HG03521 (cell line): ENCODE measurements around the gene TTC24.
A peak's percentile ranks its signal among the peaks of the same experiment; 100 is the strongest.
"Not testable (repeated sequence)": the region's sequence is repeated elsewhere in the genome, so short reads cannot be mapped to it uniquely, and the experiment has no call there.

Experiments used
- ATAC-seq: cut with Tn5 transposase; IDR thresholded peaks from one replicate; pipeline ENCODE4 v1.9.1; 2021; ENCODE audit warnings: mild to moderate bottlenecking, moderate library complexity; ENCODE audit not compliant: unreplicated experiment

The TTC24 gene

GRCh38 chr1:156586323-156586722, 6.8 kb downstream of the TTC24 start:
- no peak for ATAC-seq

GRCh38 chr1:156586892-156587477, 7.5 kb downstream of the TTC24 start:
- no peak for ATAC-seq

GRCh38 chr1:156587927-156588326, 8.4 kb downstream of the TTC24 start:
- ATAC-seq, result not testable (repeated sequence)

- no peak for ATAC-seq
Observed at GRCh38 chr1:156589546-156589945, 10.0 kb downstream of the TTC24 start.

GRCh38 chr1:156590326-156591180, 11.0 kb downstream of the TTC24 start:
- no peak for ATAC-seq

- no peak for ATAC-seq
Observed at GRCh38 chr1:156591181-156591431, 11.6 kb downstream of the TTC24 start.

- ATAC-seq, result peak; percentile 80
Observed at GRCh38 chr1:156591432-156592157, 12.1 kb downstream of the TTC24 start, which contains the start of gene NAXE. Gene NAXE (plus strand): TSS chr1:156591776. CDS start chr1:156591805, 29 bp downstream.

GRCh38 chr1:156592158-156592909, 12.8 kb downstream of the TTC24 start:
- no peak for ATAC-seq

GRCh38 chr1:156592910-156593660, 13.6 kb downstream of the TTC24 start:
- ATAC-seq, result no peak

- ATAC-seq, result no peak
Observed at GRCh38 chr1:156593661-156593989, 14.1 kb downstream of the TTC24 start.

GRCh38 chr1:156594190-156594589, 14.7 kb downstream of the TTC24 start:
- no peak for ATAC-seq

- no peak for ATAC-seq
Observed at GRCh38 chr1:156595016-156595415, 15.5 kb downstream of the TTC24 start.

GRCh38 chr1:156596426-156596825, 16.9 kb downstream of the TTC24 start:
- no peak for ATAC-seq

- no peak for ATAC-seq
Observed at GRCh38 chr1:156598125-156598524, 18.6 kb downstream of the TTC24 start.

GRCh38 chr1:156598731-156599432, 19.4 kb downstream of the TTC24 start:
- ATAC-seq, result no peak

GRCh38 chr1:156599811-156600210, 20.3 kb downstream of the TTC24 start:
- no peak for ATAC-seq

- no peak for ATAC-seq
Observed at GRCh38 chr1:156600733-156601121, 21.2 kb downstream of the TTC24 start.

- peak; percentile 61 for ATAC-seq
Observed at GRCh38 chr1:156601122-156601830, 21.8 kb downstream of the TTC24 start, which contains the start of gene GPATCH4. Gene GPATCH4 (minus strand): TSS chr1:156601479.

- peak; percentile 5 for ATAC-seq
Observed at GRCh38 chr1:156601892-156602291, 22.4 kb downstream of the TTC24 start.
